H54 (cell line): ENCODE measurements around the gene RAB12.
"Not testable (repeated sequence)": the region's sequence is repeated elsewhere in the genome, so short reads cannot be mapped to it uniquely, and the experiment has no call there.

Experiments used
- DNase-seq: peaks from one replicate; pipeline ENCODE4 v3.0.0; 2011; ENCODE audit warnings: low spot score, mixed read lengths; ENCODE audit not compliant: insufficient read length
- FAIRE-seq: peaks from 3 replicates; lab custom pipeline; 2011; peaks lifted over from hg19 to GRCh38; lab: Jason Lieb, UNC
- POLR2A ChIP-seq: IDR thresholded peaks from 2 replicates; pipeline ENCODE4 v1.6.1; 2011; ENCODE audit warnings: low read depth, mild to moderate bottlenecking, low read length

The RAB12 gene

GRCh38 chr18:8620845-8621244 is 11.6 kb downstream of the RAB12 start:
- FAIRE-seq (no peak), DNase-seq (no peak)
- TF ChIP-seq POLR2A, result no peak

GRCh38 chr18:8622625-8623024 is 13.4 kb downstream of the RAB12 start:
- FAIRE-seq, DNase-seq: not testable (repeated sequence)

- DNase-seq (no peak), FAIRE-seq (no peak)
- no peak for TF ChIP-seq POLR2A
Measured at GRCh38 chr18:8623549-8624106, 14.4 kb downstream of the RAB12 start.

GRCh38 chr18:8625461-8626092 is 16.3 kb downstream of the RAB12 start:
- TF ChIP-seq POLR2A, result no peak
- DNase-seq (no peak), FAIRE-seq (no peak)

- no peak for DNase-seq
- TF ChIP-seq POLR2A, result no peak
- no peak for FAIRE-seq
Measured at GRCh38 chr18:8626414-8627106, 17.3 kb downstream of the RAB12 start.

GRCh38 chr18:8627107-8627472 is 17.9 kb downstream of the RAB12 start:
- DNase-seq (no peak), FAIRE-seq (no peak)

GRCh38 chr18:8627540-8627939 is 18.3 kb downstream of the RAB12 start:
- FAIRE-seq (no peak), DNase-seq (no peak)
- no peak for TF ChIP-seq POLR2A

More at GRCh38 chr18:8627107-8627472, 17.9 kb downstream of the RAB12 start:
- no peak for TF ChIP-seq POLR2A

- no peak for DNase-seq
- FAIRE-seq, result no peak
- no peak for TF ChIP-seq POLR2A
Measured at GRCh38 chr18:8629602-8630001, 20.4 kb downstream of the RAB12 start.

- no peak for TF ChIP-seq POLR2A
- no peak for FAIRE-seq
- DNase-seq, result no peak
Measured at GRCh38 chr18:8630546-8630945, 21.3 kb downstream of the RAB12 start.

GRCh38 chr18:8631265-8631664 is 22.0 kb downstream of the RAB12 start:
- FAIRE-seq (no peak), DNase-seq (no peak)
- no peak for TF ChIP-seq POLR2A

- TF ChIP-seq POLR2A, result no peak
- DNase-seq (no peak), FAIRE-seq (no peak)
Measured at GRCh38 chr18:8632386-8632785, 23.1 kb downstream of the RAB12 start.

GRCh38 chr18:8634508-8634907 is 25.3 kb downstream of the RAB12 start:
- no peak for TF ChIP-seq POLR2A
- no peak for FAIRE-seq
- no peak for DNase-seq

- DNase-seq (no peak), FAIRE-seq (no peak)
- no peak for TF ChIP-seq POLR2A
Measured at GRCh38 chr18:8635087-8635486, 25.9 kb downstream of the RAB12 start.

GRCh38 chr18:8639762-8640161 is 30.5 kb downstream of the RAB12 start:
- no peak for FAIRE-seq
- no peak for DNase-seq
- TF ChIP-seq POLR2A, result no peak

GRCh38 chr18:8643326-8643878 is 34.2 kb downstream of the RAB12 start:
- TF ChIP-seq POLR2A, result no peak
- FAIRE-seq (no peak), DNase-seq (no peak)

- FAIRE-seq, DNase-seq: not testable (repeated sequence)
Measured at GRCh38 chr18:8647359-8647758, 38.1 kb downstream of the RAB12 start.

GRCh38 chr18:8651478-8652261 is 42.4 kb downstream of the RAB12 start:
- FAIRE-seq, DNase-seq: not testable (repeated sequence)
